Thyroid gland (tissue), 4 donors: ENCODE results near the gene GAREM1. TPM values are rescaled to one million over a fixed set of nuclear protein-coding genes. Genes with fewer than 3 reads are reported as not detected.

Source experiments
- DNase-seq, 2 donors: peaks; one replicate each; pipeline ENCODE4 v3.0.0-alpha.2; 2019
- H3K27ac ChIP-seq, 3 donors: fragments of 200-600 bp; sonication (generic); 1 replicate in 2 of 3; 2 replicates in 1 of 3; pipeline ENCODE4 v1.5.1; 2016 to 2019; ENCODE audit warnings: mild to moderate bottlenecking in 1 of 3, moderate library complexity in 1 of 3
- H3K27me3 ChIP-seq: fragments of 200-600 bp; sonication (generic); one replicate; pipeline ENCODE4 v1.5.1; 2019
- H3K36me3 ChIP-seq, 2 donors: fragments of 200-600 bp; sonication (generic); one replicate each; pipeline ENCODE4 v1.5.1; 2016 to 2019
- H3K4me1 ChIP-seq, 2 donors: fragments of 200-600 bp; sonication (generic); one replicate each; pipeline ENCODE4 v1.5.1; 2017 to 2019
- H3K4me3 ChIP-seq, 3 donors: fragments of 200-600 bp; sonication (generic); replicated peaks in 1 of 3; 1 replicate in 2 of 3; 2 replicates in 1 of 3; pipeline ENCODE4 v1.5.1; 2016; ENCODE audit warnings: mild to moderate bottlenecking in 1 of 3
- H3K9me3 ChIP-seq: fragments of 200-600 bp; sonication (generic); one replicate; pipeline ENCODE4 v1.5.1; 2017
- POLR2A ChIP-seq, 2 donors: fragments of 450-650 bp; IDR thresholded peaks; one replicate each; pipeline ENCODE4 v1.6.1; 2017; ENCODE audit warnings: antibody characterized with exemption in 2 of 2, mild to moderate bottlenecking in 2 of 2, moderate library complexity in 1 of 2
- WGBS, 2 donors: methylation state at CpG; one replicate each; pipeline ENCODE4 v1.1.5; 2017; 5-methylcytosine and 5-hydroxymethylcytosine counted together
- intact Hi-C: fragments of 100-400 bp; cut with DNase I; formaldehyde crosslinking; loops from one replicate; pipeline ENCODE4 v1.15.1; 2023
- total RNA-seq, 4 donors: library from RNA; depleted of rRNA; stranded (reverse); fragments of >200 nt; gene quantifications; one replicate each; pipeline ENCODE4 v1.2.3, GENCODE V29; 2016
- TF ChIP-seq, protein P1 (sequence below), 6 experiments: fragments of 200-600 bp in 3 of 6; fragments of 450-650 bp in 3 of 6; sonication (generic) in 3 of 6; IDR thresholded peaks; one replicate each; pipeline ENCODE4 v1.5.1; 2016 to 2019; ENCODE audit warnings: antibody characterized with exemption in 6 of 6, mild to moderate bottlenecking in 2 of 6, inconsistent platforms in 1 of 6, moderate library complexity in 1 of 6

The GAREM1 gene
- total RNA-seq, 4 donors from 2014 or later: 4.6 to 6.8 (median 5.8) TPM

DNA sequence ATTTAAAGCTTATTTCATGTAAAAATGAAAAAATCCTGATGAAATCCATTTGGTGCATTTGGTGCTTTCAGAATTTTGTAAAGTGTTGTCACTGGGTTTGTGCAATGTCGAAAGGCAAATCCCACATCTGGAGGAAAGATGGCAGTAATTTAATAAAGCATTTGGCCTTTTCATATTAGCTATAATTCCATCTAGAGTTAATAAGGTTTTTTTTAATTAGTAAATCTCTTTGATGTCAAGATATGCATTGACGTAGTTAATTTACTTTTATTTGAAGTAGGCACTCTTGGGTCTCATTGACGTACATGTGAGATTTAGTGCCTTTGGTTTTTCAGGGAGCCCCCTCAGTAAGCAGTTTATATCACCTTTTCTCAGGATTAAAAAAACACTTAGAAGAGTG is 12.3 kb upstream of the GAREM1 start:
- no peaks in the 10 kb centered on the region for H3K36me3 ChIP-seq
- intact Hi-C loops: no loop called here
- DNase-seq: no peak
- H3K4me3 ChIP-seq: no peak overlapping the region
- no peaks in the 10 kb centered on the region for H3K9me3 ChIP-seq
- TF ChIP-seq, protein P1, sequence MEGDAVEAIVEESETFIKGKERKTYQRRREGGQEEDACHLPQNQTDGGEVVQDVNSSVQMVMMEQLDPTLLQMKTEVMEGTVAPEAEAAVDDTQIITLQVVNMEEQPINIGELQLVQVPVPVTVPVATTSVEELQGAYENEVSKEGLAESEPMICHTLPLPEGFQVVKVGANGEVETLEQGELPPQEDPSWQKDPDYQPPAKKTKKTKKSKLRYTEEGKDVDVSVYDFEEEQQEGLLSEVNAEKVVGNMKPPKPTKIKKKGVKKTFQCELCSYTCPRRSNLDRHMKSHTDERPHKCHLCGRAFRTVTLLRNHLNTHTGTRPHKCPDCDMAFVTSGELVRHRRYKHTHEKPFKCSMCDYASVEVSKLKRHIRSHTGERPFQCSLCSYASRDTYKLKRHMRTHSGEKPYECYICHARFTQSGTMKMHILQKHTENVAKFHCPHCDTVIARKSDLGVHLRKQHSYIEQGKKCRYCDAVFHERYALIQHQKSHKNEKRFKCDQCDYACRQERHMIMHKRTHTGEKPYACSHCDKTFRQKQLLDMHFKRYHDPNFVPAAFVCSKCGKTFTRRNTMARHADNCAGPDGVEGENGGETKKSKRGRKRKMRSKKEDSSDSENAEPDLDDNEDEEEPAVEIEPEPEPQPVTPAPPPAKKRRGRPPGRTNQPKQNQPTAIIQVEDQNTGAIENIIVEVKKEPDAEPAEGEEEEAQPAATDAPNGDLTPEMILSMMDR (IDR thresholded peaks at IDR 0.05): no peak
- no peak for TF ChIP-seq POLR2A (IDR thresholded peaks at IDR 0.05)
- H3K27me3 ChIP-seq: no peaks in the 10 kb centered on the region
- H3K4me1 ChIP-seq: no peaks in the 10 kb centered on the region
- no peak overlapping the region for H3K27ac ChIP-seq
- WGBS, 2 donors: 94% methylated on average over 3 of the region's 3 CpGs

- intact Hi-C loops: no loop called here
- H3K27ac ChIP-seq: no peak overlapping the region
- H3K27me3 ChIP-seq: no peaks in the 10 kb centered on the region
- 92 to 94% methylated on average over 2 of the region's 2 CpGs for WGBS, 2 donors
- H3K36me3 ChIP-seq: no peaks in the 10 kb centered on the region
- H3K4me3 ChIP-seq: no peak overlapping the region
- TF ChIP-seq, protein P1 (IDR thresholded peaks at IDR 0.05): no peak
- no peak for TF ChIP-seq POLR2A (IDR thresholded peaks at IDR 0.05)
- DNase-seq: no peak
- H3K4me1 ChIP-seq: no peaks in the 10 kb centered on the region
- no peaks in the 10 kb centered on the region for H3K9me3 ChIP-seq
Measured at GRCh38 chr18:32482117-32482516, 11.4 kb upstream of the GAREM1 start.

- H3K9me3 ChIP-seq: no peaks in the 10 kb centered on the region
- no peaks in the 10 kb centered on the region for H3K36me3 ChIP-seq
- 39 to 41% methylated on average over 1 of the region's 1 CpG for WGBS, 2 donors
- H3K4me1 ChIP-seq: no peaks in the 10 kb centered on the region
- no peak overlapping the region for H3K27ac ChIP-seq
- DNase-seq: no peak
- H3K27me3 ChIP-seq: no peaks in the 10 kb centered on the region
- intact Hi-C loops: no loop called here
- TF ChIP-seq, protein P1 (IDR thresholded peaks at IDR 0.05): no peak
- TF ChIP-seq POLR2A (IDR thresholded peaks at IDR 0.05): no peak
- no peak overlapping the region for H3K4me3 ChIP-seq
Measured at GRCh38 chr18:32480581-32480980, 9.9 kb upstream of the GAREM1 start.

DNA sequence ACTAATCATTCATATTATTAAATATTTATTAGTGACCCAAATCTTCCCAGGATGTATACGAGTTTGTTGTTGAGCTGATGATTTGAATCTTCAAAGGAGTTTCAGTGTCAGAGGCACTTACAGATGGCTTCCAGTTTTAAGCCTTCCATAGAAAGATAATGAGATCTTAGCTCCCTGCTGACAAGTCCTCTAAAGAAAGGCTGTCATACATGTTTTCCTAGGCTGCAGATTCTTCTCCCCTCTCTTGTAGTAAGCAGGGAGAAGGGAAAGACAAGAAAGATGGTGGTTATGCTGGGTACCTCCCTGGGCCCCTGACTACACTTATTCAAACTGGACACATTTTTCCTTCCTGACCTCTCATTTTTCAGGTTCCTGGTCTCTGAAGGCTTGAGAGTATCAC is 8.1 kb upstream of the GAREM1 start:
- TF ChIP-seq POLR2A (IDR thresholded peaks at IDR 0.05): no peak
- TF ChIP-seq, protein P1 (IDR thresholded peaks at IDR 0.05): no peak
- WGBS, 2 donors: 86 to 88% methylated on average over 1 of the region's 1 CpG
- intact Hi-C loops: no loop called here
- no peak for DNase-seq
- Histone ChIP-seq H3K36me3 (no peaks in the 10 kb centered on the region), H3K9me3 (no peaks in the 10 kb centered on the region), H3K27me3 (no peaks in the 10 kb centered on the region), H3K4me3 (no peak overlapping the region), H3K27ac (no peak overlapping the region), H3K4me1 (no peaks in the 10 kb centered on the region)

DNA sequence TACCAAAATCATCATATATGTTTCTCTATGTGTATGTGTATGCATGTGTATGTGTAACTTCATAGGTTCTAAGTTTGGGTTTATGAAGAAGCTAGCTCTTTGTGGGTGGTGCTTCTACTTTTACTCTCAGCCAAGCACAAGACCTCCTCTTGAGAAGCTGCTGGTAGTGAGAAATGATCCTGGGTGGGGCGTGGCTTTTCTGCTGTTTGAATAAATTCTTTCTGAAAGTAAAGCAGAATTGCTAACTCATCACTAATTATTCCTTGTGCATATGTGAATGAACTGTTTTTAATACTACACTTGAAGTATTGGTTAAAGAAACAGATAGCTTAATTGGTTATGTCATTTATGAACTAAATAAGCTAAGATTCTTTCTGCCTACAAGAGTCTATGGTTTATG is 7.6 kb upstream of the GAREM1 start:
- H3K27me3 ChIP-seq: no peaks in the 10 kb centered on the region
- WGBS, 2 donors: 79 to 94% methylated on average over 1 of the region's 1 CpG
- no peak overlapping the region for H3K27ac ChIP-seq
- no peak overlapping the region for H3K4me3 ChIP-seq
- intact Hi-C loops: no loop called here
- H3K36me3 ChIP-seq: no peaks in the 10 kb centered on the region
- no peak for TF ChIP-seq POLR2A (IDR thresholded peaks at IDR 0.05)
- TF ChIP-seq, protein P1 (IDR thresholded peaks at IDR 0.05): no peak
- H3K9me3 ChIP-seq: no peaks in the 10 kb centered on the region
- H3K4me1 ChIP-seq: no peaks in the 10 kb centered on the region
- no peak for DNase-seq
